Subcutaneous adipose tissue (tissue), 4 donors: Measurements from ENCODE around the gene DLG2. TPM values are rescaled to one million over a fixed set of nuclear protein-coding genes. Genes with fewer than 3 reads are reported as not detected.

Experiments used
- CTCF ChIP-seq: fragments of 450-650 bp; IDR thresholded peaks from one replicate; pipeline ENCODE4 v1.5.1; 2016; ENCODE audit warnings: low read depth, mild to moderate bottlenecking, control low read depth, antibody characterized with exemption, moderate library complexity
- total RNA-seq, 4 donors: library from RNA; depleted of rRNA; stranded (reverse); fragments of >200 nt; gene quantifications; one replicate each; pipeline ENCODE4 v1.1.0, GENCODE V29; 2016

DLG2 gene
- total RNA-seq, 4 donors from 2014 or later, result 3.6 to 7.0 (median 6.1) TPM

- TF ChIP-seq CTCF, result no peak
These were observed 802.5 kb downstream of the DLG2 start for GRCh38 chr11:84824624-84825023.

GRCh38 chr11:84819537-84819936 is 807.6 kb downstream of the DLG2 start:
- TF ChIP-seq CTCF, result no peak

- no peak for TF ChIP-seq CTCF
These were observed 808.0 kb downstream of the DLG2 start for GRCh38 chr11:84819128-84819527.

GRCh38 chr11:84817998-84818397 is 809.1 kb downstream of the DLG2 start:
- no peak for TF ChIP-seq CTCF

- no peak for TF ChIP-seq CTCF
These were observed 814.6 kb downstream of the DLG2 start for GRCh38 chr11:84812471-84812969.

GRCh38 chr11:84806354-84806753 is 820.8 kb downstream of the DLG2 start:
- no peak for TF ChIP-seq CTCF

- no peak for TF ChIP-seq CTCF
These were observed 823.1 kb downstream of the DLG2 start for GRCh38 chr11:84804041-84804440.
